ENCODE results near the gene TMPRSS11B. TPM values are rescaled to one million over a fixed set of nuclear protein-coding genes. Genes with fewer than 3 reads are reported as not detected.
"Not testable (repeated sequence)": the region's sequence is repeated elsewhere in the genome, so short reads cannot be mapped to it uniquely, and the experiment has no call there.

Gene TMPRSS11B
- not detected for total RNA-seq

- H3K4me3 Mint-ChIP-seq = no peak within 1 kb of the TSS
- no peak for DNase-seq
- CTCF ChIA-PET = interaction anchor here (0.6 kb wide), 1 partner anchor 168 kb away, joined by 5 read pairs; no protein-coding TSS in a partner anchor
- H3K27ac Mint-ChIP-seq = no peak within 1 kb of the TSS
- peaks cover 2% of the 10 kb centered on the region for H3K36me3 Mint-ChIP-seq (ENCODE audit: low read depth)
- POLR2A ChIA-PET = no interaction called here
- H3K27me3 Mint-ChIP-seq = no peaks in the 10 kb centered on the region
- H3K9me3 Mint-ChIP-seq = no peaks in the 10 kb centered on the region
- H3K4me1 Mint-ChIP-seq = peaks cover 9% of the 10 kb centered on the region
Measured at GRCh38 chr4:68245594-68245993, at the start of gene TMPRSS11B. Gene TMPRSS11B (minus strand): TSS chr4:68245694. CDS start chr4:68245558, 136 bp downstream.

- CTCF ChIA-PET = no interaction called here
- no peak for DNase-seq
- POLR2A ChIA-PET = no interaction called here
- Mint-ChIP-seq H3K36me3 (ENCODE audit: low read depth) (no peaks in the 10 kb centered on the region), H3K4me3 (no peak overlapping the region), H3K27me3 (peaks cover 2% of the 10 kb centered on the region), H3K9me3 (no peaks in the 10 kb centered on the region), H3K27ac (no peak overlapping the region), H3K4me1 (no peaks in the 10 kb centered on the region)
Measured at GRCh38 chr4:68291256-68291655, 45.8 kb upstream of the TMPRSS11B start.

GRCh38 chr4:68288393-68288740, 42.9 kb upstream of the TMPRSS11B start:
- peaks cover 2% of the 10 kb centered on the region for H3K27me3 Mint-ChIP-seq
- H3K27ac Mint-ChIP-seq = no peak overlapping the region
- H3K4me1 Mint-ChIP-seq = no peaks in the 10 kb centered on the region
- H3K4me3 Mint-ChIP-seq = no peak overlapping the region
- no peak for DNase-seq
- H3K9me3 Mint-ChIP-seq = no peaks in the 10 kb centered on the region
- H3K36me3 Mint-ChIP-seq (ENCODE audit: low read depth) = no peaks in the 10 kb centered on the region
- ChIA-PET POLR2A (no interaction called here), CTCF (interaction anchor here (1.2 kb wide), 1 partner anchor 16 kb away, joined by 3 read pairs; no protein-coding TSS in a partner anchor)

GRCh38 chr4:68287704-68288392, 42.4 kb upstream of the TMPRSS11B start:
- H3K27me3 Mint-ChIP-seq = peaks cover 2% of the 10 kb centered on the region
- no peaks in the 10 kb centered on the region for H3K9me3 Mint-ChIP-seq
- ChIA-PET CTCF (interaction anchor here (1.2 kb wide), 1 partner anchor 16 kb away, joined by 3 read pairs; no protein-coding TSS in a partner anchor), POLR2A (no interaction called here)
- H3K4me1 Mint-ChIP-seq = no peaks in the 10 kb centered on the region
- no peak for DNase-seq
- H3K27ac Mint-ChIP-seq = no peak overlapping the region
- no peaks in the 10 kb centered on the region for H3K36me3 Mint-ChIP-seq (ENCODE audit: low read depth)
- H3K4me3 Mint-ChIP-seq = no peak overlapping the region

- DNase-seq = no peak
- Mint-ChIP-seq H3K27ac (no peak overlapping the region), H3K9me3 (no peaks in the 10 kb centered on the region), H3K4me3 (no peak overlapping the region), H3K4me1 (no peaks in the 10 kb centered on the region), H3K27me3 (peaks cover 2% of the 10 kb centered on the region), H3K36me3 (ENCODE audit: low read depth) (no peaks in the 10 kb centered on the region)
- CTCF ChIA-PET = no interaction called here
- POLR2A ChIA-PET = no interaction called here
Measured at GRCh38 chr4:68283714-68284113, 38.2 kb upstream of the TMPRSS11B start.

- Mint-ChIP-seq H3K27ac (no peak overlapping the region), H3K9me3 (no peaks in the 10 kb centered on the region), H3K4me3 (no peak overlapping the region), H3K36me3 (ENCODE audit: low read depth) (no peaks in the 10 kb centered on the region), H3K27me3 (no peaks in the 10 kb centered on the region), H3K4me1 (no peaks in the 10 kb centered on the region)
- ChIA-PET CTCF (no interaction called here), POLR2A (no interaction called here)
- no peak for DNase-seq
Measured at GRCh38 chr4:68283095-68283494, 37.6 kb upstream of the TMPRSS11B start.

- H3K4me1 Mint-ChIP-seq; H3K27ac Mint-ChIP-seq; POLR2A ChIA-PET; CTCF ChIA-PET; DNase-seq; H3K4me3 Mint-ChIP-seq; H3K9me3 Mint-ChIP-seq; H3K27me3 Mint-ChIP-seq; H3K36me3 Mint-ChIP-seq (ENCODE audit: low read depth): not testable (repeated sequence)
Measured at GRCh38 chr4:68281796-68282740, 36.6 kb upstream of the TMPRSS11B start.

- ChIA-PET POLR2A (no interaction called here), CTCF (interaction anchor here (1.0 kb wide), 1 partner anchor 98 kb away, joined by 3 read pairs; no protein-coding TSS in a partner anchor)
- no peak for DNase-seq
- no peak overlapping the region for H3K4me3 Mint-ChIP-seq
- H3K9me3 Mint-ChIP-seq = no peaks in the 10 kb centered on the region
- H3K36me3 Mint-ChIP-seq (ENCODE audit: low read depth) = no peaks in the 10 kb centered on the region
- H3K27ac Mint-ChIP-seq = no peak overlapping the region
- H3K4me1 Mint-ChIP-seq = no peaks in the 10 kb centered on the region
- H3K27me3 Mint-ChIP-seq = peaks cover 7% of the 10 kb centered on the region
Measured at GRCh38 chr4:68278029-68278428, 32.5 kb upstream of the TMPRSS11B start.

- no peak overlapping the region for H3K4me3 Mint-ChIP-seq
- no peaks in the 10 kb centered on the region for H3K9me3 Mint-ChIP-seq
- H3K36me3 Mint-ChIP-seq (ENCODE audit: low read depth) = no peaks in the 10 kb centered on the region
- H3K27ac Mint-ChIP-seq = no peak overlapping the region
- ChIA-PET CTCF (interaction anchor here (1.0 kb wide), 1 partner anchor 99 kb away, joined by 3 read pairs; no protein-coding TSS in a partner anchor), POLR2A (no interaction called here)
- peaks cover 9% of the 10 kb centered on the region for H3K27me3 Mint-ChIP-seq
- DNase-seq = no peak
- H3K4me1 Mint-ChIP-seq = peaks cover 1% of the 10 kb centered on the region
Measured at GRCh38 chr4:68277627-68278026, 32.1 kb upstream of the TMPRSS11B start.

- Mint-ChIP-seq H3K27me3 (peaks cover 10% of the 10 kb centered on the region), H3K27ac (no peak overlapping the region), H3K4me3 (no peak overlapping the region), H3K9me3 (no peaks in the 10 kb centered on the region), H3K4me1 (peaks cover 7% of the 10 kb centered on the region), H3K36me3 (ENCODE audit: low read depth) (no peaks in the 10 kb centered on the region)
- DNase-seq = no peak
- POLR2A ChIA-PET = no interaction called here
- CTCF ChIA-PET = interaction anchor here (0.7 to 4.1 kb wide), 5 partner anchors 14 to 897 kb away, joined by 3 to 72 read pairs (median 3); no protein-coding TSS in a partner anchor
Measured at GRCh38 chr4:68272860-68273259, 27.4 kb upstream of the TMPRSS11B start.

GRCh38 chr4:68272380-68272779, 26.9 kb upstream of the TMPRSS11B start:
- H3K4me3 Mint-ChIP-seq = no peak overlapping the region
- ChIA-PET CTCF (interaction anchor here (1.1 to 4.1 kb wide), 12 partner anchors 13 to 222 kb away, joined by 3 to 72 read pairs (median 4); no protein-coding TSS in a partner anchor), POLR2A (no interaction called here)
- H3K9me3 Mint-ChIP-seq = no peaks in the 10 kb centered on the region
- no peaks in the 10 kb centered on the region for H3K36me3 Mint-ChIP-seq (ENCODE audit: low read depth)
- H3K27ac Mint-ChIP-seq = no peak overlapping the region
- DNase-seq = no peak
- H3K4me1 Mint-ChIP-seq = peaks cover 11% of the 10 kb centered on the region
- peaks cover 10% of the 10 kb centered on the region for H3K27me3 Mint-ChIP-seq

- peaks cover 10% of the 10 kb centered on the region for H3K27me3 Mint-ChIP-seq
- H3K4me1 Mint-ChIP-seq = peaks cover 15% of the 10 kb centered on the region
- ChIA-PET POLR2A (no interaction called here), CTCF (interaction anchor here (0.7 to 4.1 kb wide), 14 partner anchors 14 to 222 kb away, joined by 3 to 72 read pairs (median 4); no protein-coding TSS in a partner anchor)
- no peak for DNase-seq
- H3K4me3 Mint-ChIP-seq = no peak overlapping the region
- H3K9me3 Mint-ChIP-seq = no peaks in the 10 kb centered on the region
- no peak overlapping the region for H3K27ac Mint-ChIP-seq
- no peaks in the 10 kb centered on the region for H3K36me3 Mint-ChIP-seq (ENCODE audit: low read depth)
Measured at GRCh38 chr4:68271851-68272357, 26.4 kb upstream of the TMPRSS11B start.

GRCh38 chr4:68267433-68267944, 22.0 kb upstream of the TMPRSS11B start:
- Mint-ChIP-seq H3K4me3 (no peak overlapping the region), H3K27me3 (no peaks in the 10 kb centered on the region), H3K4me1 (peaks cover 25% of the 10 kb centered on the region), H3K36me3 (ENCODE audit: low read depth) (no peaks in the 10 kb centered on the region), H3K27ac (no peak overlapping the region), H3K9me3 (no peaks in the 10 kb centered on the region)
- no peak for DNase-seq
- ChIA-PET CTCF (interaction anchor here (0.6 to 1.2 kb wide), 2 partner anchors 42 to 109 kb away, joined by 3 to 4 read pairs; no protein-coding TSS in a partner anchor), POLR2A (no interaction called here)

Measured in activated CD4-positive, alpha-beta memory T cell treated with anti-CD3 and anti-CD28 coated beads, Interleukin-2, amount 10 ng/mL, durations not matched to agents 7 days and 5 days (primary cell).